Activated CD8-positive, alpha-beta memory T cell treated with anti-CD3 and anti-CD28 coated beads for 36 hours (primary cell): ENCODE results near the gene TWF2. TPM values are rescaled to one million over a fixed set of nuclear protein-coding genes. Genes with fewer than 3 reads are reported as not detected.

ENCODE experiments used
- CTCF ChIA-PET: fragments of 350-600 bp; sonication (Branson Sonifier 250); formaldehyde crosslinking; loops from one replicate; lab custom pipeline; 2021; ENCODE audit warnings: antibody characterized with exemption; lab: Charles Lee
- POLR2A ChIA-PET: fragments of 350-600 bp; sonication (Branson Sonifier 250); formaldehyde crosslinking; loops from one replicate; lab custom pipeline; 2021; ENCODE audit warnings: antibody characterized with exemption; lab: Charles Lee
- total RNA-seq, 2 experiments: library from RNA; stranded (reverse); gene quantifications; one replicate each; pipeline ENCODE4 v1.2.3, GENCODE V29; 2021

TWF2 gene
- total RNA-seq, 2 experiments from 2014 or later = 117 to 123 TPM

- POLR2A ChIA-PET = no interaction called here
- CTCF ChIA-PET = interaction anchor here (0.7 to 5.0 kb wide), 6 partner anchors 13 to 474 kb away, joined by 3 to 56 read pairs (median 16); partner anchors contain the start of gene WDR82
These were observed 5.8 kb downstream of the TWF2 start for GRCh38 chr3:52233108-52233591.

DNA sequence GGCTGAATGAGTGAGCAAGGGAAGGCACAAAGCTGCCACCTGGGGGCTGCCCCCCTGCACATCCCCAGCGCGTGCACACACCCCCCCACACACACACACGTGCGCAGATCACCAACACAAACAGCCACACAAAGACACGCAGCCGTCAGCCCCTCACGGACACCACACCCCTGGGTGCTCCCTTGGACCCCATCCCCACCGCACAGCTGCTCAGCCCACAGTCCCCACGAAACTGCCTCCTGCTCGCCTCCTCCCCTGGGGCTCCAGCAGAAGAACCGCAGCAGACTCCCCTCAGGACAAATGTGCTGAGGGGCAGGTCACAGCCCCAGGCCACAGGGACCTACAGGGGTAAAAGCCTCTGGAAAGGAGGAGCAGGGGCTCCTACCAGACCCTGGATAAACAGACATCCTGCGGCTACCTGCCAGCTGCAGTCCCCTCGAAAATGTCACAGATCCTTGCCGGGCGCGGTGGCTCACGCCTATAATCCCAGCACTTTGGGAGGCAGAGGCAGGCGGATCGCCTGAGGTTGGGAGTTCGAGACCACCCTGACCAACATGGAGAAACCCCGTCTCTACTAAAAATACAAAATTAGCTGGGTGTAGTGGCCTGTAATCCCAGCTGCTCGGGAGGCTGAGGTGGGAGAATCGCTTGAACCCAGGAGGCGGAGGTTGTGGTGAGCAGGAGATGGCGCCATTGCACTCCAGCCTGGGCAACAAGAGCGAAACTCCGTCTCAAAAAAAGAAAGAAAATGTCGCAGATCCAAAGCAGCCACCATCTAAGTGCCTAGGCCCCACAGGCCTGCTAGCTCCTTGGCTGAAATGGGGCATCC lies 6.5 kb downstream of the TWF2 start:
- ChIA-PET CTCF (interaction anchor here (0.8 to 5.0 kb wide), 18 partner anchors 10 to 225 kb away, joined by 3 to 56 read pairs (median 4); partner anchors contain the start of genes GLYCTK and WDR82), POLR2A (interaction anchor here (1.3 to 2.4 kb wide), 4 partner anchors 11 to 47 kb away, joined by 3 to 11 read pairs (median 6); partner anchors contain the start of gene WDR82)

DNA sequence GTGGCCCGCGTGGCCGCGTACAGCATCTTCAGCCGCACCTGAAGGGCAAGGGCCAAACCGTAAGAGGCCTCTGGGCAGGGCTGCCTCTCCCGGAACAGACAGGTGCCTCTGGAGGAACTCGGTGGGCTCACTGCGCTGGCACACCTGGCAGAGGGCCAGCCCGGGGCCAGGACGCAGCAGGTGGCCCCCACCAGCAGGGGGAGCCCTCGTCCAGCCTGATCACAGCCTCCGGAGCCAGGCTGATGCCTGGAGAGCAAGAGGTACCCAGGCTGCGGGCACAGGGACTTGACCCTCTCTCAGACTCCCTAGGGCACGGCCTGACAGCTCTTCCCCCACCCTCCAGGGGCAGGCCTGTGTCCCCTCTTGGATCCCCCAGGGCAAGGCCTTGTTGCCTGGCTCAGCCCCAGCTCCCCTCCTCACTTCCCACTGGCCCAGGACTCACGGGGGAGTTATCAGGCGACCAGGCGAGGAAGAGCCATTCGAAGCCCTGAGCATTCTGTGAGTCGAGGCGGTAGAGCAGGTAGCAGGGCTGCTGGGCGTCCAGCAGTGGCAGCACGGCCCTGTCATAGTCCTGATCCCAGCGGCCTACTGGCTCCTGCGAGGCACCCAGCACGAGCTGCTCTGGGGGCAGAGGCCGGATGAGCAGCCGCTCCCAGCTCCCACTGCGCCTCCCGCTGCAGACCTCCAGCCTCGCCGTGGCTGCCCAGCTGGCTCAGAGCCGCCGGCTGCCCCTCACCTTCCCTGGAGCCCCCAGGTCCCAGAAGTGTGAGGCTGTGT lies 7.3 kb downstream of the TWF2 start:
- CTCF ChIA-PET = interaction anchor here (0.7 to 5.0 kb wide), 29 partner anchors 7 to 226 kb away, joined by 3 to 56 read pairs (median 3); partner anchors contain the start of genes DNAH1, GLYCTK, TWF2 and WDR82
- POLR2A ChIA-PET = interaction anchor here (0.6 to 2.4 kb wide), 9 partner anchors 9 to 56 kb away, joined by 3 to 11 read pairs (median 4); partner anchors contain the start of genes GLYCTK and WDR82

DNA sequence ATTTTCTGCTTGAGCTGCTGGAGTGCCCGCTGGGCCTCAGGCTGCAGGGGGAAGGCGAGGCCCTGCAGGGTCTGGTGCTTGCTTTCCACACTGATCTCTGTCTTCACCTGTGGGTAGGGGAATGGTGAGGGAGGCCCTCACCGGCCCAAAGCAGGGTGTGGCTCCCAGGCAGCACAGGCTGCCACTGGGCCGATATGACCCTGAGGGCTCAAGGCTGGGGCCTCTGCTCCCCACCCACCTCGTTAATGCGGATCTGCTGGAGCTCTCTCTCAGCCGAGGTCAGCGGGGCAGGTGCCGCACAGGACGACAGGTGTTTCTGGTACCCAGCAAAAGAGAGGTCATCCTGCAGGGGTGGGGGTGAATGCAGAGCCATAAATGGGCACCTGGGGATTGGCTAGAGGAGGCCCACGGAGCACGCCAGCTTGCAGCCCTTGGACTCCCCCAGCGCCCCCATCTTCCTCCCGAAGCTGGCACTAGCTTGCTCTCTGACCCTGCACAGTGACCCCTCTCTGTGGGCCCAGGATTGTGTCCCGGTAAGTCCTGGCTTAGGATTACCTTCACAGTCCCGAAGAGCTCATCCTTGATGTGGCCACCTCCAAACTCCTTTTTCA lies 8.0 kb downstream of the TWF2 start:
- CTCF ChIA-PET = interaction anchor here (0.7 to 5.0 kb wide), 27 partner anchors 8 to 226 kb away, joined by 3 to 56 read pairs (median 4); partner anchors contain the start of genes DNAH1, GLYCTK, TWF2 and WDR82
- POLR2A ChIA-PET = interaction anchor here (0.6 to 2.4 kb wide), 9 partner anchors 8 to 57 kb away, joined by 3 to 11 read pairs (median 4); partner anchors contain the start of genes GLYCTK and WDR82

- ChIA-PET POLR2A (interaction anchor here (0.8 to 2.4 kb wide), 3 partner anchors 9 to 49 kb away, joined by 3 to 8 read pairs (median 5); partner anchors contain the start of gene WDR82), CTCF (interaction anchor here (0.8 to 5.0 kb wide), 10 partner anchors 8 to 109 kb away, joined by 3 to 56 read pairs (median 4); partner anchors contain the start of genes DNAH1, TWF2 and WDR82)
These were observed 8.5 kb downstream of the TWF2 start for GRCh38 chr3:52230461-52230860.

DNA sequence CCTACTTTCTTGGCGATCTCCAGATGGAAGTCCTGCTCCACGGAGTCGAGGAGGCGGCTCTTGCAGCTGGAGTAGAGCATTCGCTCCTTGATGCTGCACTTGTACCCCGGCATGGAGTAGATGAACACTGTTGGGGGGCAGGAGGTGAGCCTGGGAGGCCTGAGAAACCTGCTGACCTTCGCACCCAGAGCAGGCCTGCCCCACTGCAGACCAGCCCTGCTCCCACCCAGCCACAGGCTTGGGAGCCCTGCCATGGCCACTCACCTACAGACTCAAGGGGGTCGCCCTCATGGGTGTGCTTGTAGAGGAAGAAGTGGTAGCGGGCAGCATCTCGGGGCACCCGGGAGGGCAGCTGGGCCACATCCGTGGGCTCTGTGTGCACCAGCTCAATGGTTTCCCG lies 9.3 kb downstream of the TWF2 start:
- POLR2A ChIA-PET = interaction anchor here (2.4 kb wide), 1 partner anchor 50 kb away, joined by 8 read pairs; the partner anchor contains the start of gene WDR82
- CTCF ChIA-PET = interaction anchor here (2.0 to 5.0 kb wide), 4 partner anchors 9 to 110 kb away, joined by 9 to 56 read pairs (median 32); partner anchors contain the start of gene WDR82

GRCh38 chr3:52228751-52229291 lies 10.1 kb downstream of the TWF2 start:
- POLR2A ChIA-PET = no interaction called here
- CTCF ChIA-PET = interaction anchor here (0.6 to 5.0 kb wide), 4 partner anchors 8 to 111 kb away, joined by 4 to 56 read pairs (median 24); partner anchors contain the start of gene WDR82

GRCh38 chr3:52228266-52228665 lies 10.7 kb downstream of the TWF2 start:
- ChIA-PET POLR2A (no interaction called here), CTCF (interaction anchor here (0.6 to 5.0 kb wide), 4 partner anchors 8 to 111 kb away, joined by 3 to 56 read pairs (median 6); partner anchors contain the start of gene WDR82)

GRCh38 chr3:52227766-52228165 lies 11.2 kb downstream of the TWF2 start:
- POLR2A ChIA-PET = interaction anchor here (1.3 kb wide), 1 partner anchor 9 kb away, joined by 3 read pairs; no protein-coding TSS in a partner anchor
- CTCF ChIA-PET = interaction anchor here (1.0 to 1.1 kb wide), 2 partner anchors 37 to 51 kb away, joined by 3 read pairs; partner anchors contain the start of gene WDR82

GRCh38 chr3:52227117-52227516 lies 11.8 kb downstream of the TWF2 start:
- CTCF ChIA-PET = interaction anchor here (1.0 to 1.1 kb wide), 2 partner anchors 38 to 51 kb away, joined by 3 read pairs; partner anchors contain the start of gene WDR82
- POLR2A ChIA-PET = interaction anchor here (1.3 kb wide), 1 partner anchor 9 kb away, joined by 3 read pairs; no protein-coding TSS in a partner anchor

DNA sequence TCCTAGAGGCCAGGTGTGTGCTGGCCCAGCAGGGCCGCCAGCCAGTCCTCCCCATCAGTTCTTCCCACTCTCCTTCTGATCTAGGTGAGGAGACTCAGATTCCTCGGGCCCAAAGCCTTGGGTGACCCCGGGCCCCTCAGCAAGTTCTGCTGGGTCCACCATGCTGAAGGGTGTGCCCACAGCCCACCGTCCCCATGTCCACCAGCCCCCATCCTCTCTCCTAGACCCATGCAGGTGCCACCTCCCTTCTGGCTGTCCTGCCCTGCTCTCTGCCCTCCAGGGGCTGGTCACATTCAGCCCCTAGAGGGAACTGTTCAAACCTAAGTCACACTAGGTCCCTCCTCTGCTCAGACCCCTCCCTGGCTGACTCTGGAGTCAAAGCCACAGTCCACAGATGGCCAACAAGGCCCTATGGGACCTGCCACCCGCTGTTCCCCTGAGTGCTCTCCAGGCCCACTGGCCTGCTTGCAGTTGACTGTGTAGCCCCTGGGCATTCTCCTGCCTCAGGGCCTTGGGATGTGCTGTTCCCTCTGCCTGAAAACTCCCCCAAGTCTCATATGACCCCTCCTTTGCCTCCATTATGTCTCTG lies 12.6 kb downstream of the TWF2 start:
- ChIA-PET POLR2A (interaction anchor here (0.7 to 1.2 kb wide), 3 partner anchors 11 to 12 kb away, joined by 4 to 8 read pairs (median 4); partner anchors contain the start of gene TWF2), CTCF (interaction anchor here (0.9 to 1.2 kb wide), 2 partner anchors 53 to 158 kb away, joined by 3 read pairs; no protein-coding TSS in a partner anchor)

DNA sequence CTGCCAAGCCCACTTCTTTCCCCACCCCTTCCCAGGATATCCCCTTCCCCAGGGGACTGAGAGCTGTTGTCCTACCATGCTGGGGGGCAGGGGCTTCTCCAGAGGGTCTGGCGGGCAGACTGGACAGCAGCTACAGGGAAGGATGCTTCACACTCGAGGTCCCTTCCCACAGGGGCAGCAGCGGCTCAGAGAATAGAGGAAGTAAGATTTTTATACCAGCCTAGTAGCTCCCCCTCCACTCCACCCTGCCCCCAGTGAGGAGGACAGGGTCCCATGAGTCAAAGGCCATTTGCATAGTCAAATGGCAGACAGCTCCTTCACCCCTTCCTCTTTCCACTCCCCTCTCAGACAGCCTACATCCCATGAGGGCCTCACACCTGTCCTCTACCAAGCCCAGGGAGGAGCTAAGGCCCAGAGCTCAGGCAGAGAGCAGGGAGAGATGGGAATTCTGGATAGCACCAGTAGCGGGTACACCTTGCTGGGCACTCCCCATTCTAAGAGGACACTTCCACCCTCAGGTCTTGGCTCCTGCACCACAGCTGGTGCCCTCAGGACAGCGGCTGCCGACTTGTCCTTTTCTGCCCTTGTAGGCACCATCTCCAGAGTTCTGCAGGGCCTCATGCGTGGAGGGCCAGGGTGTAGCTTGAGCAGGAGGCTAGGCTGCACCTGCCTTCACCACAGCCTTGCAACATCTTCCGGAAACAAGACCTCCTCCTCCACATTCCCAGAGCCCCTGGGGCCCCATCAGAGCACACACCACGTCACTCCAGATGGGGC lies 13.3 kb downstream of the TWF2 start, which contains the start of gene TLR9:
Gene TLR9 (minus strand): TSS at position 194 of the 777 bp plus-strand sequence. CDS start 116 bp downstream, at position 78.
- CTCF ChIA-PET = interaction anchor here (0.8 to 2.7 kb wide), 6 partner anchors 9 to 158 kb away, joined by 3 to 8 read pairs (median 3); no protein-coding TSS in a partner anchor
- POLR2A ChIA-PET = interaction anchor here (0.5 to 1.2 kb wide), 5 partner anchors 12 to 159 kb away, joined by 3 to 4 read pairs (median 3); partner anchors contain the start of genes TWF2 and WDR82

DNA sequence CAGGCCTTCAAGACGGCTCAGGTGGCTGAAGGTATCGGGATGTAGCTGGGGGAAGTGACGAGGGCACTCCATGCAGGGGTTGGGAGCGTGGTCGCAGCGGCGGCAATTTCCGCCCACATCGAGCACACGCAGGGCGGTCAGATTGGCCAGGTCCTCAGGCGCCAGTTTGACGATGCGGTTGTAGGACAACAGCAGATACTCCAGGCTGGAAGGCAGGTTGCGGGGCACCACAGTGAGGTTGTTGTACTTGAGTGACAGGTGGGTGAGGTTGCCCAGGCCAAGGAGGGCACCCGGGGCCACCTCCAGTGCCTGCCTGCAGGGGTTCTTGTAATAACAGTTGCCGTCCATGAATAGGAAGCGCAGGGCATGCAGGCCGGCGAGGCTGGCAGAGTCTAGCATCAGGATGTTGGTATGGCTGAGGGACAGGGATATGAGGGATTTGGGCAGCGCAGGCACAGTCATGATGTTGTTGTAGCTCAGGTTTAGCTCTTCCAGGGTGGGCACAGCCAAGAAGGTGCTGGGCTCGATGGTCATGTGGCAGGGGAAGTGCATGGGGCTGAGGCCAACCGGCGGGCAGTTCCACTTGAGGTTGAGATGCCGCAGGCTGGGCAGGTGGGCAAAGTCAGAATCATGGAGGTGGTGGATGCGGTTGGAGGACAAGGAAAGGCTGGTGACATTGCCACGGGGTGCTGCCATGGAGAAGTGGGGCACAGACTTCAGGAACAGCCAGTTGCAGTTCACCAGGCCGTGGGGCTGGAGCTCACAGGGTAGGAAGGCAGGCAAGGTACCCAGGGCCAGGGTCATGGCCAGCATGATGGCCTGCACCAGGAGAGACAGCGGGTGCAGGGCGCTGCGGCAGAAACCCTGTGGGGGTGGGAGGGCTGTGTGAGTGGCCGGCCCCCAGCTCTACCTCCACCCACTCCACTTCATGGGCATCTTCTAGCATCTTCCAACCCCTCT lies 15.2 kb downstream of the TWF2 start:
- ChIA-PET CTCF (interaction anchor here (1.4 to 6.0 kb wide), 3 partner anchors 7 to 116 kb away, joined by 4 to 56 read pairs (median 8); no protein-coding TSS in a partner anchor), POLR2A (interaction anchor here (0.9 to 1.0 kb wide), 3 partner anchors 7 to 54 kb away, joined by 3 read pairs; partner anchors contain the start of gene TWF2)
